Liver (tissue), 3 donors: ENCODE data around the gene MUSK.

ENCODE experiments used
- ATF3 ChIP-seq: IDR thresholded peaks from 2 replicates; pipeline ENCODE4 v1.6.1; 2016; ENCODE audit warnings: antibody characterized with exemption
- CTCF ChIP-seq: fragments of 150-350 bp; IDR thresholded peaks from 2 replicates; pipeline ENCODE4 v1.5.1; 2017; ENCODE audit warnings: improper control_type of control experiment, low read depth, low read length; ENCODE audit not compliant: missing input control
- GABPA ChIP-seq, 2 donors: IDR thresholded peaks in 1 of 2; conservative IDR thresholded peaks in 1 of 2; 2 replicates each; pipeline ENCODE4 v1.6.1; 2016; ENCODE audit warnings: antibody characterized with exemption in 2 of 2, mild to moderate bottlenecking in 1 of 2, moderate library complexity in 1 of 2
- MAX ChIP-seq: IDR thresholded peaks from 2 replicates; pipeline ENCODE4 v1.6.1; 2016; ENCODE audit warnings: antibody characterized with exemption
- RAD21 ChIP-seq, 2 donors: IDR thresholded peaks; 2 replicates each; pipeline ENCODE4 v1.6.1; 2016; ENCODE audit warnings: antibody characterized with exemption in 2 of 2, mild to moderate bottlenecking in 2 of 2
- REST ChIP-seq: IDR thresholded peaks from 2 replicates; pipeline ENCODE4 v1.6.1; 2016; ENCODE audit warnings: antibody characterized with exemption, mild to moderate bottlenecking
- SP1 ChIP-seq: IDR thresholded peaks from 2 replicates; pipeline ENCODE4 v1.6.1; 2018; ENCODE audit warnings: antibody characterized with exemption, mild to moderate bottlenecking
- TAF1 ChIP-seq: conservative IDR thresholded peaks from 2 replicates; pipeline ENCODE4 v1.6.1; 2016; ENCODE audit warnings: antibody characterized with exemption, mild to moderate bottlenecking
- donor health status: healthy.
- donor health status: healthy.

GRCh38 chr9:110847671-110848070, 179.1 kb downstream of the MUSK start:
- TF ChIP-seq CTCF: no peak
- TF ChIP-seq TAF1: no peak
- TF ChIP-seq GABPA (IDR thresholded peaks at IDR 0.05 in 1 of 2, conservative IDR thresholded peaks at IDR 0.05 in 1 of 2): no peak
- no peak for TF ChIP-seq SP1
- TF ChIP-seq ATF3: no peak
- no peak for TF ChIP-seq MAX
- TF ChIP-seq RAD21 (IDR thresholded peaks at IDR 0.05): no peak
- TF ChIP-seq REST: no peak
